Skeletal muscle satellite cell (primary cell): Measurements from ENCODE around the gene CRYL1.

ENCODE experiments used
- H3K27me3 ChIP-seq: 2 replicates; pipeline ENCODE4 v1.7.0; 2013; ENCODE audit warnings: low read length; ENCODE audit not compliant: control insufficient read depth, insufficient read depth
- H3K36me3 ChIP-seq: 2 replicates; pipeline ENCODE4 v1.7.0; 2013; ENCODE audit warnings: mild to moderate bottlenecking, control low read depth, low read length; ENCODE audit not compliant: insufficient read depth
- H3K4me1 ChIP-seq: 2 replicates; pipeline ENCODE4 v1.7.0; 2013; ENCODE audit warnings: low read length; ENCODE audit not compliant: control insufficient read depth, insufficient read depth
- H3K4me2 ChIP-seq: 2 replicates; pipeline ENCODE4 v1.7.0; 2013; ENCODE audit warnings: mild to moderate bottlenecking, low read length
- H3K4me3 ChIP-seq: 2 replicates; pipeline ENCODE4 v1.7.0; 2013; ENCODE audit warnings: low read length
- H3K9ac ChIP-seq: 2 replicates; pipeline ENCODE4 v1.7.0; 2013; ENCODE audit warnings: mild to moderate bottlenecking, low read depth, low read length, moderate library complexity
- H3K9me3 ChIP-seq: replicated peaks from 2 replicates; pipeline ENCODE4 v1.7.0; 2013; ENCODE audit warnings: mild to moderate bottlenecking, control low read depth, low read length

Gene CRYL1

DNA sequence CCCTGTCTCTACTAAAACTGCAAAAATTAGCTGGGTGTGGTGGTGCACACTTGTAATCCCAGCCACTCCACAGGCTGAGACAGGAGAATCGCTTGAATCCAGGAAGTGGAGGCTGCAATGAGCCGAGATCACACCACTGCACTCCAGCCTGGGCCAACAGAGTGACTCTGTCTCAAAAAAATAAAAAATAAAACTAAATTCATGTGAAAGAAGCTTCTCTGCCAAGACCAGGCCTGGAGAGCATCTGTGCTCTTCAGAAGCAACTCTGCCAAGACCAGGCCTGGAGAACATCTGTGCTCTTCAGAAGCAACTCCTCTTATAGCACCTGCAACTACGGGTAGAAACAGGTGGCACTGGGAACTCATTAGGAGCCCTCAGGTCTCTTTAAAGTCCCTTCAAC, 37.7 kb downstream of the CRYL1 start:
- H3K27me3 ChIP-seq = no peaks in the 10 kb centered on the region
- H3K36me3 ChIP-seq = no peaks in the 10 kb centered on the region
- H3K4me2 ChIP-seq = no peak overlapping the region
- H3K9me3 ChIP-seq = no peaks in the 10 kb centered on the region
- no peak overlapping the region for H3K9ac ChIP-seq
- peaks cover 4% of the 10 kb centered on the region for H3K4me1 ChIP-seq
- no peak overlapping the region for H3K4me3 ChIP-seq

DNA sequence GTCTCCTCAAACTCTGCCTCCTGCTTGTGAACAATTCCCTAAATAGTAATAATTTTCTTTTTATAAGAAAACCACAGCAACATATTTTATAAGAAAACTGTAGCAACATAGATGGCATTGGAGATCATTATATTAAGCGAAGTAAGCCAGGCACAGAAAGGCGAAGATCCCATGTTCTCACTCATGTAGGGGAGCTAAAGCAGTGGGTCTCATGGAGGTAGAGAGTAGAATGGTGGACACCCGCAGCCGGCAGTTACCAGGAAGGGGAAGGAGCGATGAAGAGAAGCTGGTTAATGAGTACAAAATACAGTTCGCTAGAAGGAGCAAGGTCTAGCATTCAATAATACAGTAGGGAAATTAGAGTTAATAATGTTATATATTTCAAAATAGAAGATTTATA, 42.9 kb downstream of the CRYL1 start:
- Histone ChIP-seq H3K9ac (no peak overlapping the region), H3K27me3 (no peaks in the 10 kb centered on the region), H3K36me3 (no peaks in the 10 kb centered on the region), H3K4me3 (no peak overlapping the region), H3K4me1 (no peaks in the 10 kb centered on the region), H3K4me2 (no peak overlapping the region), H3K9me3 (no peaks in the 10 kb centered on the region)

- H3K9ac ChIP-seq = no peak overlapping the region
- no peak overlapping the region for H3K4me3 ChIP-seq
- no peak overlapping the region for H3K4me2 ChIP-seq
- no peaks in the 10 kb centered on the region for H3K36me3 ChIP-seq
- no peaks in the 10 kb centered on the region for H3K27me3 ChIP-seq
- no peaks in the 10 kb centered on the region for H3K4me1 ChIP-seq
- no peaks in the 10 kb centered on the region for H3K9me3 ChIP-seq
Observed at GRCh38 chr13:20482275-20482761, 43.3 kb downstream of the CRYL1 start.

GRCh38 chr13:20477394-20477793, 48.3 kb downstream of the CRYL1 start:
- Histone ChIP-seq H3K36me3 (no peaks in the 10 kb centered on the region), H3K9ac (no peak overlapping the region), H3K4me2 (no peak overlapping the region), H3K27me3 (no peaks in the 10 kb centered on the region), H3K9me3 (no peaks in the 10 kb centered on the region), H3K4me3 (no peak overlapping the region), H3K4me1 (peaks cover 4% of the 10 kb centered on the region)

DNA sequence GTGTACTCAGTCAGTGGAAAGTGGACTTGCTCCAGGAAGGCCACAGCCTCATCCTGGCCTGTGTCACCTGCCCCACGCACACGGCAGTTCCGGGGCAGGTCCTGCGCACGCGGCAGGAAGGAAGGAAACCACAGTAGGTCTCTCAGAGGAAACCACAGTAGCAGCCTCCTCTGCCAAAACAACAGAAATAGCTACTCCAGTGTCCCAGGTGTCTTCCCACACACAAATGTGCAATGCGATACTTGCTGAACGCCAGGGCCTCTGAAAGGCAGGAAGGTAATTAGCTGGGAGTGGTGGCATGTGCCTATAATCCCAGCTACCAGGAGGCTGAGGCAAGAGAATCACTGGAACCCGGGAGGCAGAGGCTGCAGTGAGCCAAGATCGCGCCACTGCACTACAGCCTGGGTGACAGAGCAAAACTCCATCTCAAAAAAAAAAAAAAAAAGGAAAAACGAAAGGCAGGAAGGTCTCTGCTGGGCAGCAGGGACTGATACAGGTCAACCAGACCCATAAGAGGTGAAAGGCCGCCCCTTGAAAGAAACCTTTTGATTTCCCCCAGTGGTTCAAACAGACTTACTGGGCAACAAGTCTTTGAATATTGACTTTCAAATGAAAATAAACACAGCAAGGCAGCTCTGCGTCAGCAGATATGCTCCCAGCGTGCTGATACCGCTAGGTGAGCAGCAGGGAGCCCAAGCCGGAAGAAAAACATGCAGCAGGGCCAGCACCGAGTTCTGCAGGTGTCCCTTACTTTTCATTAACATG, 49.5 kb downstream of the CRYL1 start:
- H3K9ac ChIP-seq = no peak overlapping the region
- no peak overlapping the region for H3K4me3 ChIP-seq
- H3K36me3 ChIP-seq = no peaks in the 10 kb centered on the region

GRCh38 chr13:20474515-20474914, 51.1 kb downstream of the CRYL1 start:
- H3K4me2 ChIP-seq = no peak overlapping the region
- peaks cover 4% of the 10 kb centered on the region for H3K4me1 ChIP-seq
- no peak overlapping the region for H3K9ac ChIP-seq
- no peaks in the 10 kb centered on the region for H3K27me3 ChIP-seq
- no peak overlapping the region for H3K4me3 ChIP-seq
- H3K9me3 ChIP-seq = no peaks in the 10 kb centered on the region
- no peaks in the 10 kb centered on the region for H3K36me3 ChIP-seq

More for the DNA sequence above, 49.5 kb downstream of the CRYL1 start:
- H3K4me2 ChIP-seq = no peak overlapping the region
- H3K27me3 ChIP-seq = no peaks in the 10 kb centered on the region
- H3K9me3 ChIP-seq = no peaks in the 10 kb centered on the region
- peaks cover 4% of the 10 kb centered on the region for H3K4me1 ChIP-seq

- Histone ChIP-seq H3K27me3 (no peaks in the 10 kb centered on the region), H3K4me3 (no peak overlapping the region), H3K4me1 (peaks cover 4% of the 10 kb centered on the region), H3K4me2 (no peak overlapping the region), H3K36me3 (no peaks in the 10 kb centered on the region), H3K9me3 (no peaks in the 10 kb centered on the region), H3K9ac (no peak overlapping the region)
Observed at GRCh38 chr13:20473888-20474287, 51.8 kb downstream of the CRYL1 start.

DNA sequence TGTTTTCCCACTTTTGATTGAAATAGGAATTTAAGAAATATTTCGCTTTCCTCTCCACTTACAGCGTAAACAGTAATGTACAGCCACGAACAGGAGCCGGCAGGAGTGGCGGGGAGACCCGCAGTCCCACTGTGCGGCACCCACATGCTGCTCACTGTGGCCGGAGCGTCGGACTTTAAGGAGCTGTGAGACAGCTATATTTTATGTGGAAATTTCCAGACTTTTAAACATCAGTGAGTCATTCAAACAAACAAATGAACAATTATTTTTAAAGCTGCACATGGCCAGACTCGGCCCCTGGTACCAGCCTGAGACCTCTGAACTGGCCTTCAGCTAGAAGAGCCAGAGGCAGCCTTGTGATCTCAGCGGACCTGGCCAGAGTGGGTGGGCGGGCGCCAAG, 52.5 kb downstream of the CRYL1 start:
- no peaks in the 10 kb centered on the region for H3K36me3 ChIP-seq
- H3K4me1 ChIP-seq = peaks cover 4% of the 10 kb centered on the region
- no peak overlapping the region for H3K4me3 ChIP-seq
- H3K9me3 ChIP-seq = no peaks in the 10 kb centered on the region
- no peaks in the 10 kb centered on the region for H3K27me3 ChIP-seq
- H3K9ac ChIP-seq = no peak overlapping the region
- H3K4me2 ChIP-seq = no peak overlapping the region

DNA sequence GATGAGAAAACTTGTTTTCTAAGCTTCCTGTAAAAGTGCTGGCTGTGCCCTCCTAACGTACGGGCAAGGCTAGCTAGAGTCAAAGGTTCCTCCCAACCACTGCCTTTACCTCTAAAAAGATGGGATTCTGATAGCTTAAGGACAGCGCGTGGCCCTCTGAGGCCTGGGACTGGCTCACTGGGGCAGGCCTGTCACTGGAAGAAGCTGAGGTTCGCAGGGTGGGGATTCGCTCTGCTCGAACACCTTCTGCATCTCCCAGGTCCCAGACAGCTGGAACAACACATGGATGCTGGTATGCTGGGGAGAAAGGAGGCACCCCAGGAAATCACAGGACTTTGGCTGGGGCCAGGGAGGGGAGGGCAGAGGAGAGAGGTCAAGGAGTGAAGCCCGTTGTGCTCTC, 53.1 kb downstream of the CRYL1 start:
- Histone ChIP-seq H3K4me1 (peaks cover 4% of the 10 kb centered on the region), H3K4me2 (no peak overlapping the region), H3K4me3 (no peak overlapping the region), H3K9ac (no peak overlapping the region), H3K27me3 (no peaks in the 10 kb centered on the region), H3K9me3 (no peaks in the 10 kb centered on the region), H3K36me3 (no peaks in the 10 kb centered on the region)

DNA sequence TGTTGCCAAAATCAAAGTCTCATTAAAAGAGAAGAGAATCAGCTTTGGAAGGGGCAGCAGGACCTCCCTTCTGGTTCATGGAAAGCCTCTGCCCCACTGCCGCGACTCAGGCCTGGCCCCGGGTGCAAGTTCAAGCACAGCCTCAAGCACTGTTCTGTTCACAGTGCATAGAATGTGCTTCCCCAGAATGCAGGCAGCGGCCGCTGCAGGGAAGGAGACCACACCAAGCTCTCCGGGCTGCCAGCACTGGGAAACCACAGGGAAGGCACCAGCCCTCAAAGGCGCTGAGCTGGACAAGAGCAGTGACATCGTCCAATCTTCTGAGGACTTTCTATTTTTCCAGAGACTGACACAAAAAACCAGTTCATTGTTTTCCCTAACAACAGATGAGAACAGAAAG, 55.5 kb downstream of the CRYL1 start:
- Histone ChIP-seq H3K9ac (no peak overlapping the region), H3K9me3 (no peaks in the 10 kb centered on the region), H3K4me1 (peaks cover 11% of the 10 kb centered on the region), H3K36me3 (no peaks in the 10 kb centered on the region), H3K4me3 (no peak overlapping the region), H3K4me2 (no peak overlapping the region), H3K27me3 (no peaks in the 10 kb centered on the region)

- Histone ChIP-seq H3K4me1 (peaks cover 13% of the 10 kb centered on the region), H3K4me3 (no peak overlapping the region), H3K9ac (no peak overlapping the region), H3K9me3 (no peaks in the 10 kb centered on the region), H3K4me2 (no peak overlapping the region), H3K36me3 (no peaks in the 10 kb centered on the region), H3K27me3 (no peaks in the 10 kb centered on the region)
Observed at GRCh38 chr13:20466371-20466770, 59.3 kb downstream of the CRYL1 start.

GRCh38 chr13:20465218-20465879, 60.3 kb downstream of the CRYL1 start:
- no peak overlapping the region for H3K9ac ChIP-seq
- H3K4me1 ChIP-seq = peaks cover 17% of the 10 kb centered on the region
- no peaks in the 10 kb centered on the region for H3K9me3 ChIP-seq
- H3K4me2 ChIP-seq = peak overlapping the region; percentile 79
- no peaks in the 10 kb centered on the region for H3K27me3 ChIP-seq
- peak overlapping the region; percentile 59 for H3K4me3 ChIP-seq
- no peaks in the 10 kb centered on the region for H3K36me3 ChIP-seq
